Astrocyte (in vitro differentiated cells and primary cell): Measurements from ENCODE around the gene QRICH1. TPM values are rescaled to one million over a fixed set of nuclear protein-coding genes. Genes with fewer than 3 reads are reported as not detected.

Experiments used
- DNase-seq: peaks from one replicate; pipeline ENCODE4 v3.0.0-alpha.2; 2010; ENCODE audit warnings: low read depth
- FAIRE-seq: peaks from 2 replicates; lab custom pipeline; 2011; peaks lifted over from hg19 to GRCh38; lab: Jason Lieb, UNC
- H2AFZ ChIP-seq: 2 replicates; pipeline ENCODE4 v1.6.0; 2012; ENCODE audit warnings: low read depth, low read length, inconsistent platforms
- H3K27ac ChIP-seq: 2 replicates; pipeline ENCODE4 v1.5.1; 2011; ENCODE audit warnings: low read depth, low read length, inconsistent platforms
- H3K27me3 ChIP-seq: 2 replicates; pipeline ENCODE4 v1.6.0; 2011; ENCODE audit warnings: low read length, inconsistent platforms; ENCODE audit not compliant: insufficient read depth
- H3K36me3 ChIP-seq: 2 replicates; pipeline ENCODE4 v1.5.1; 2011; ENCODE audit warnings: low read length, inconsistent platforms; ENCODE audit not compliant: insufficient read depth
- H3K4me1 ChIP-seq: 2 replicates; pipeline ENCODE4 v1.5.1; 2011; ENCODE audit warnings: low read length, inconsistent platforms; ENCODE audit not compliant: insufficient read depth
- H3K4me2 ChIP-seq: 2 replicates; pipeline ENCODE4 v1.6.0; 2012; ENCODE audit warnings: low read length, inconsistent platforms
- H3K4me3 ChIP-seq: 2 replicates; pipeline ENCODE4 v1.5.1; 2011; ENCODE audit warnings: low read depth, mild to moderate bottlenecking, low read length, inconsistent platforms; ENCODE audit not compliant: insufficient read depth
- H3K79me2 ChIP-seq: 2 replicates; pipeline ENCODE4 v1.6.0; 2012; ENCODE audit warnings: mild to moderate bottlenecking, low read length, inconsistent platforms; ENCODE audit not compliant: insufficient read depth
- H3K9ac ChIP-seq: 2 replicates; pipeline ENCODE4 v1.6.0; 2012; ENCODE audit warnings: mild to moderate bottlenecking, low read length, inconsistent platforms
- H3K9me3 ChIP-seq: 2 replicates; pipeline ENCODE4 v1.5.1; 2012; ENCODE audit warnings: low read depth, mild to moderate bottlenecking, low read length, inconsistent platforms; ENCODE audit not compliant: insufficient read depth
- H4K20me1 ChIP-seq: 2 replicates; pipeline ENCODE4 v1.6.0; 2012; ENCODE audit warnings: low read length, inconsistent platforms; ENCODE audit not compliant: insufficient read depth
- H3K27ac Mint-ChIP-seq: one replicate; pipeline ENCODE4 v1.8.0; 2021; ENCODE audit warnings: mild to moderate bottlenecking, mixed read lengths; ENCODE audit not compliant: unreplicated experiment
- H3K27me3 Mint-ChIP-seq: one replicate; pipeline ENCODE4 v1.8.0; 2021; ENCODE audit warnings: low read depth, mixed read lengths; ENCODE audit not compliant: unreplicated experiment
- H3K36me3 Mint-ChIP-seq: one replicate; pipeline ENCODE4 v1.8.0; 2021; ENCODE audit warnings: low read depth, mixed read lengths; ENCODE audit not compliant: unreplicated experiment
- H3K4me1 Mint-ChIP-seq: one replicate; pipeline ENCODE4 v1.8.0; 2021; ENCODE audit warnings: low read depth, mixed read lengths; ENCODE audit not compliant: unreplicated experiment
- H3K4me3 Mint-ChIP-seq: one replicate; pipeline ENCODE4 v1.8.0; 2021; ENCODE audit warnings: mild to moderate bottlenecking, moderate library complexity, mixed read lengths; ENCODE audit not compliant: unreplicated experiment
- H3K9me3 Mint-ChIP-seq: one replicate; pipeline ENCODE4 v1.8.0; 2021; ENCODE audit warnings: mild to moderate bottlenecking, mixed read lengths; ENCODE audit not compliant: unreplicated experiment
- CTCF ChIP-seq: IDR thresholded peaks from 2 replicates; pipeline ENCODE4 v1.5.1; 2011; ENCODE audit warnings: low read depth, mild to moderate bottlenecking, inconsistent platforms, low read length, moderate library complexity; ENCODE audit not compliant: insufficient read depth
- EZH2 ChIP-seq: IDR thresholded peaks from 2 replicates; pipeline ENCODE4 v1.6.1; 2012; ENCODE audit warnings: mild to moderate bottlenecking, low read length, inconsistent platforms; ENCODE audit not compliant: insufficient read depth
- total RNA-seq: library from RNA; stranded (reverse); gene quantifications from 2 replicates; pipeline ENCODE4 v1.2.1, GENCODE V29; 2021

QRICH1 gene
- total RNA-seq, 1 donor from 2014 or later, result 119 TPM

GRCh38 chr3:49028298-49028672 lies 65.6 kb downstream of the QRICH1 start:
- H3K27me3 ChIP-seq, result no peaks in the 10 kb centered on the region
- no peak for FAIRE-seq
- Mint-ChIP-seq H3K4me3 (peak overlapping the region; percentile 90), H3K27ac (peak overlapping the region; percentile 91), H3K4me1 (peaks cover 31% of the 10 kb centered on the region), H3K36me3 (peaks cover 31% of the 10 kb centered on the region), H3K9me3 (peaks cover 2% of the 10 kb centered on the region), H3K27me3 (no peaks in the 10 kb centered on the region)
- H3K4me2 ChIP-seq, result peak overlapping the region; percentile 92
- peaks cover 59% of the 10 kb centered on the region for H3K79me2 ChIP-seq
- no peak for TF ChIP-seq EZH2
- no peak for TF ChIP-seq CTCF
- no peak for DNase-seq
- H3K4me3 ChIP-seq, result peak overlapping the region; percentile 72
- peaks cover 56% of the 10 kb centered on the region for H4K20me1 ChIP-seq
- peak overlapping the region; percentile 91 for H3K9ac ChIP-seq
- H3K36me3 ChIP-seq, result peaks cover 59% of the 10 kb centered on the region
- peaks cover 19% of the 10 kb centered on the region for H3K4me1 ChIP-seq
- no peak overlapping the region for H2AFZ ChIP-seq
- no peak overlapping the region for H3K27ac ChIP-seq
- no peaks in the 10 kb centered on the region for H3K9me3 ChIP-seq

- no peaks in the 10 kb centered on the region for H3K9me3 ChIP-seq
- peak overlapping the region; percentile 92 for H3K4me2 ChIP-seq
- Mint-ChIP-seq H3K4me1 (peaks cover 30% of the 10 kb centered on the region), H3K27ac (peak overlapping the region; percentile 50), H3K36me3 (peaks cover 31% of the 10 kb centered on the region), H3K4me3 (peak overlapping the region; percentile 90), H3K27me3 (no peaks in the 10 kb centered on the region), H3K9me3 (peaks cover 2% of the 10 kb centered on the region)
- no peak overlapping the region for H3K9ac ChIP-seq
- H2AFZ ChIP-seq, result no peak overlapping the region
- no peak overlapping the region for H3K27ac ChIP-seq
- no peaks in the 10 kb centered on the region for H3K27me3 ChIP-seq
- DNase-seq (no peak), FAIRE-seq (no peak)
- H3K79me2 ChIP-seq, result peaks cover 65% of the 10 kb centered on the region
- H3K4me3 ChIP-seq, result no peak overlapping the region
- H4K20me1 ChIP-seq, result peaks cover 58% of the 10 kb centered on the region
- peaks cover 22% of the 10 kb centered on the region for H3K4me1 ChIP-seq
- peaks cover 54% of the 10 kb centered on the region for H3K36me3 ChIP-seq
- TF ChIP-seq CTCF (no peak), EZH2 (no peak)
These were observed 66.2 kb downstream of the QRICH1 start for GRCh38 chr3:49027634-49028033.

- Histone ChIP-seq H3K4me2 (peak overlapping the region; percentile 92), H3K9ac (no peak overlapping the region), H3K36me3 (peaks cover 43% of the 10 kb centered on the region), H3K79me2 (peaks cover 71% of the 10 kb centered on the region), H4K20me1 (peaks cover 61% of the 10 kb centered on the region), H2AFZ (no peak overlapping the region), H3K9me3 (no peaks in the 10 kb centered on the region), H3K27me3 (no peaks in the 10 kb centered on the region), H3K27ac (no peak overlapping the region), H3K4me3 (no peak overlapping the region), H3K4me1 (peaks cover 22% of the 10 kb centered on the region)
- DNase-seq (no peak), FAIRE-seq (no peak)
- Mint-ChIP-seq H3K4me1 (peaks cover 22% of the 10 kb centered on the region), H3K27me3 (no peaks in the 10 kb centered on the region), H3K27ac (peak overlapping the region; percentile 34), H3K9me3 (peaks cover 2% of the 10 kb centered on the region), H3K4me3 (peak overlapping the region; percentile 74), H3K36me3 (peaks cover 23% of the 10 kb centered on the region)
- TF ChIP-seq CTCF, result no peak
- no peak for TF ChIP-seq EZH2
These were observed 67.3 kb downstream of the QRICH1 start for GRCh38 chr3:49026536-49026935.
